HL-60/S4 treated with phorbol 12-myristate 13-acetate at 8.2 ng/mL for 4 days and 3 days (cell line): ENCODE data around the gene MACROD2.
"Not testable (repeated sequence)": the region's sequence is repeated elsewhere in the genome, so short reads cannot be mapped to it uniquely, and the experiment has no call there.

Experiments
- in situ Hi-C: fragments of 300-500 bp; cut with MboI; formaldehyde crosslinking; loops from 2 replicates; pipeline ENCODE4 v1.15.0; 2022; ENCODE audit warnings: low sequenced_read_pairs

MACROD2 gene

DNA sequence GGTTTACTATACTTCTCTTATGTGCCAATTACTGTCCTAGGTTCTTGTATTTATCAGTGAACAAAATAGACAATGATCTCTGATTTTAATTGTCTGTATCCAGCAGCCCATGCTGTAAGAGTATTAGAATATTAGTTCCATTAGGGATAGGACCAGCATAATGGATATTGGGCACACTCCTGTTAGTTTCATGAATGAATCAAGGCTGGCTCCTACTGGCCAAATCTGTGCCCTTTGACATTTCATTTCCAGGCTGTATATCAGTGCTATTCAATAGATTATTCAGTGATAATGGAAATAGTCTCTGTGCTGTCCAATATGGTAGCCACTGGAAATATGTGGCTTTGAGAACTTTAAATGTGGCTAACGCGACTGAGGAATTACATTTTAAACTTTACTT lies 1350.0 kb downstream of the MACROD2 start:
- in situ Hi-C loops, result no loop called here

DNA sequence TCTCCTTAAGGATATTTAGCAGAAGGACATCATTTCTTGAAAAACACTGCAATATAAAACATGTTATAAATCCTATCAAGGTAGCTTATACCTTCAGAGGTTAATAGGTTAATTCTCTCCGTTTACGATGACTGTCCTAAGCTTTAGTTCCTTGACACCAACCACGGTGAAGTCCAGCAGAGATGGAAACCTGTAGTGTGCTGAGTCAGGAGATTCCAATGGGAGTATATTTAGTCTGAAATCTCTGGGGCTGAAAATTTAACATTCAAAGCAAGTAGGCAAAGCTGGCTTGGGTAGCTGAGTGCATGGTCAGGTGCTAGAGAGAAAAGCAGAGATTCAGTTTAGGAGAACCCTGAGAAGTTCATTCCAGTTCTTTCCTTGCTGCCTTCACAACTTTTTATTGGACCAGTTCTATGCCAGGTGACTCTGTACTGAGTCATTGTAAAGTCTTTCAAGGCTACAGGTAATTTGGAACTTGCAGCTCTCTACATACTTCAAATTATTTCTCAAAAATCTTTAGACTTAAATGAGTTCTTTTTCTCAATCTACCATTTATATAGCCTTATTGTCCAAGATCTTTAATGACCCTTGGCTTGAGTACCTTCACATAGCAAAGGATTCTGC lies 1351.5 kb downstream of the MACROD2 start:
- in situ Hi-C loops, result no loop called here

DNA sequence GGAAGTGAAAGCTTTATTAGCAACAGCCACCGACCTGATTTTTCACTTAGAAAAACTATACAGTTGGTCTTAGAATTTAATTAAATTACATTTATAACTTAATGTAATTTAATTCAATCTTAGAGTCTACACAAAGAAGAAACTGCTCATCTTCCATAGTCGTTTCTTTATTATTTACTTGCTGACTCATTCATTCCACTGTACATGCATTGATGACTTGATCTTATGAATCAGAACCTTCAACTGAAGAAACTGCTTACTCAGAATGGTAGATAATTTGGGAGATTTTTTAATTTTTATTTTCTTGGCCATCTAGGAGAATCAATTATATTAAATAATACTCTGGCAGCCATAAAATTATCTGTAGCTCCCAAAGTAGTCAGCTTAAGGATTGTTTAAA lies 1363.7 kb downstream of the MACROD2 start:
- in situ Hi-C loops, result no loop called here

DNA sequence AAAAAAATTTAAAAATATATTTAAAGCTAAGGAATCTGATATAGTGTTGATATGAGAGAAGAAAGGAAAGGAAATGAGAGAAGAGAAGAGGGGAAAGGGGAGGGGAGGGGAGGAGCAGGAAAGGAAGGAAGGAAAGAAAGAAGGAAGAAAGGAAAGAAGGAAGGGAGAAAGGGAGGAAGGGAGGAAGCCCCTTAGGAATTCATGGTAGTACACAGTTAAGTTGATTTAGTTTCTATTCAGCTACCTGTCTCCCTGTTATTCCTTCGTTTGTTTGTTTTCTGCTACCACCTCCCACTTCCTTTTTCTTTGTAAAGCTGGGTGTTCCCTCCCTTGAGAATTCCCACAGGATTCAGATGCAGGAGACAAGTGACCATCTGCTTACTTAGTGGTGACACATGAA lies 1367.5 kb downstream of the MACROD2 start:
- in situ Hi-C loops, result no loop called here

DNA sequence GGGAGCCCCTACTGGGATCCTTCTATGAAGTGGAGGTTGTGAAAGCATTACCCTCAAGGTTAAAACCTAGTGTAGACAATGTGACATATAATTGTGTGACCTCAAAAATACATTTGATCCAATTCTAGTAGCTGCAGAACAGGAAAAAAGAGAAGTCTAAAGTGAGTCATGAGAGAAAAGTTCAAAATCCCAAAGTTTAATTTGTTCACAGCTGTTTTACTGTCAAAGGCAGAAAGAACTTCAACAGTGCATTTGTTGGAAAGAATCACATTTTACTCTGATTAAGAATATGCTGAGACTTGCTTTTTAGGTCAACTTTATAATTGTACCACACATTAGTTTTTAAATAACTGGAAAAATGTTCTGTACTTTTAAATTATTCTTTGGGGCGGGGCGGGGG lies 1369.5 kb downstream of the MACROD2 start:
- in situ Hi-C loops, result no loop called here

DNA sequence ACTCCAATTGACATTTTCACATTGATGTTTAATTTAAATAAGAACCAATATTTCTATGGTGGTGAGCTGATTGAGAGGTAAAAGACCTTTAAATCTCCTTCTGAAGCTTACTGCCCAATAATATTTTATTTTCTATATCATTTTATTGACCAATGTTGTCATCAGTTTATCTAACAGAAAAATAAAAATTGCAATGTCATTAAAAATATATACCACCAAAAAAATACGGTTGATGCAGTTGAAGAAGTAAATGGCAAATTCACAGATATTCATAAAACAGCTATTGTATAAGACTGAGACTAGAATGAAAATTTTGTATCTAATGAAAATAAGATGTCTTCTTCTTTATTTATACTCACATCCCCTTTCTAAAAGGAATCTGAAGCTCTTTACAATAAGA lies 1375.1 kb downstream of the MACROD2 start:
- in situ Hi-C loops, result no loop called here

DNA sequence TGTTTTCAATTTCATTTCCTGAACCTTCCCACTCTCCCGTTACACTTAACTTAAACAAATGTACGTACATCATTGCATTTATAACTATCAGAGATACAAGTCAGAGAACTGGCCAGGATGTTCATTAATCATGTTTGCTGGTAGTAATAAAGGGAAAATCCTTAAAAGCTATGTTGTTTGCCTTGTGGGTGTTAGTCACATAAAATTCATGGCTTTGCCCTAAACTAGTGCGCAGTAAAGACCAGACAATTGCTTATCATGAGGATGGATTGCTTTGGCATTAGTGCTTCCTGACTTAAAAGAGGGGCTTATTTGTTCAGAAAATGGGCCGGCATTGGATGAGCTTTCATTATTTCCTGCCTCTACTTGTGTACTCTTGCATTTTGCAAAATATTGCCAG lies 1379.4 kb downstream of the MACROD2 start:
- in situ Hi-C loops, result no loop called here

DNA sequence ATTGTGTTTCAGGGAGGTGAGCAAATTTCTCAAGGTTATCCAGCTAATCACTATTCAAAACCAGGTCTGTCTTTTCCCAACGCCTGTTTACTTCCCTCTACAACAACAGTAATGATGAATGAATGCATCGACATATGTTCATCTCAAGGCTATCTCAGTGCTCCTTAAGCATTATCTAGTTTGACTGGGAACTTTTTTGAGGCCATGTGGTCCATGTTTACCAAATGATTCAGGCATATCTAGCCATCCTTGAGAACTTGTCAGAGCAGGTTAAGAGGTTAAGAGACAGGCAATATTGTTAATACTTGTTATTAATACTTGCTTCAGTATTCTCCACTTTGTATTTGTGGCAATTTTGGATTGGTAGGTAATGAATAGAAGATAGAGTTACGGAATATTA lies 1380.5 kb downstream of the MACROD2 start:
- in situ Hi-C loops, result no loop called here

DNA sequence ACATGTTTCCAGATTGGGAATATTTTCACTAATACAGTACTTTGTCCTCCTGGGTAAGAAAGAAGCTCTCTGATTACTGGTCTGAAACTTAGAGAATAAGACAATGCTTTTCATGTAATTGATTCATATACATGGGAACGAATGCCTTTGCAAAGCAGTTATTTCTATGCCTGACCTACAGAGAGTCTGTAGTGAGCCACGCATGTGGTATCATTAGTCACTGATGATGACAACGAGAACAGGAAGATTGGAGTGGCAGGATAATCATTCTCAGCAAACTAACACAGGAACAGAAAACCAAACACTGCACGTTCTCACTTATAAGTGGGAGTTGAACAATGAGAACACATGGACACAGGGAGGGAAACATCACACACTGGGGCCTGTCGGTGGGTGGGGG lies 1382.3 kb downstream of the MACROD2 start:
- in situ Hi-C loops, result not testable (repeated sequence)

DNA sequence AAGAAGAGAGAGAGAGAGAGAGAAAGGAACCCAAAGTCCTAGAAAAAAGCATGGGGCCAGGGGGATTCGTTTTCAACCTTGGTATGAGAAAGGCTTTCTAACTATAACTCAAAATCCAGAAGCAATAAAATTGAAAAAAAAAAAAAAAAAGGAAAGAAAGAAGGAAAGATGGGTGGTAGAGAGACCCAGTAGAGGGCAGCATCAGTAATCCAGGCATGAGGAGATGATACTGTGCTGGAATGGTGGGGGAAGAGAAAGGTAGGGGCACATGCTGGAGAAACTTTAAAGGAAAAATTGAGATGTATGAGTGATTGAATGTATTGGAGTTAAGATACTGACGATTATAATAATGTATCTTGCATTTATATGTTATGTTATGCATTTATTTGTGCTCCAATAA lies 1382.8 kb downstream of the MACROD2 start:
- in situ Hi-C loops, result no loop called here

DNA sequence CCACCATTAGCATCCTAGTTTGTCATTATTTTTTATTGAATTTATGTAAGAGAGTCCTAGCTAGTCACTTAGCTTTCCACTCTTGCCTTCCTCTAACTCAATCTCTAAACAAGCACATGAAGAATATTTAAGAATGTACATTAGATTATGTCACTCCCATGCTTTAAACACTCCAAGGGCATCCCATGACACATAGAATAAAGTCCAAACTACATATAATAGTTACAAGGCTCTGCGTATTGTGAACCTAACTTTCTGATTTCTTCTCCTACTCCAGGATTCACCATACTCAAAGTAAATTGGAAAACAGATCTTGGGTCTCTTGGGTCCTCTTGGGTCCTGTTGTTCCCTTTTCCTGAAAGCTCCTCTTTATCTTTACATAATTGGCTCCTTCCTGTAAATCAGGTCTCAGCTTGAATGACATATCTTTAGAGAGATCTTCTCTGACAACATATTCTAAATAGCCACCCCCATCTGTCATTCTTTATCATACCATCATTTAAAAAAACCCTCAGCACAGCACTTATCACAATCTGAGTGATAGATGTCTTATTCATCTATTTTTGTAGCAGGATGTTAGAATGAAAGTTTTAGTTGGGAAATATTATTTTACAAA lies 1384.5 kb downstream of the MACROD2 start:
- in situ Hi-C loops, result no loop called here

DNA sequence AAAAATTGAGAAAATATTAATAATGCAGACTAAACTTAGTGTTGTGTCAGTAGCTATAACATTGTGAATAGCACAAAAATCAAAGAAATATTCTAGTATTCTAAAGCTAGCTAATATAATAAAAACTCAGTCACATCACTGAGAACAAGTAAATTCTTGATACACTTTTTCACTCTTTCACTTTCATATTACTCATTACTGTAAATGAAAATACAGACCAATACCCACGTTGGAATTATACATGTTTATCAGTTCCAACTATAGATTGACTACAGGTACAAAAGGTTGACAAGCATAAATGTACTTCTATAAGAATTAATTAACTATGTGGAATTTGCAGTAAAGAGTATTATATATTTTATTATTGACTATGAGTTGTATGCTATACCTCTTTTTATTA lies 1385.5 kb downstream of the MACROD2 start:
- in situ Hi-C loops, result no loop called here

DNA sequence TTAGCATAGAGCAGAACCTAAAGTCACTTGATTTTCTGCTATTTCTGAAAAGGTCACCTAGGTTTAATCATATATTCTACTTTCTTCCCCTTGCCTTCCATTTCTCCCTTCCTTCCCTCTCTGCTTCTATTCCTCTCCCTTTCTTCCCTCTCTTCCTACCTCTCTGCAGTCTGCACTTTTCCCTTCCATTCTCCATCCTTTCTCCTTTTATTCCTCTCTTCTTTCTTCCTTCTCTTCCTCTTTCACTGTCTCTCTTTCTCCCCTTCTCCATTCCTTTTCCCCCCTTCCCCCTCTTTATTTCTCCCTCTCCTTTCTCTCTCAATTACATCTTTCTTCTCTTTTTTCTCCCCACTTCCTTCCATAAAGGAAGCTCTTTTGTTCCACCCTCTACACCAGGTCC lies 1391.9 kb downstream of the MACROD2 start:
- in situ Hi-C loops, result no loop called here

DNA sequence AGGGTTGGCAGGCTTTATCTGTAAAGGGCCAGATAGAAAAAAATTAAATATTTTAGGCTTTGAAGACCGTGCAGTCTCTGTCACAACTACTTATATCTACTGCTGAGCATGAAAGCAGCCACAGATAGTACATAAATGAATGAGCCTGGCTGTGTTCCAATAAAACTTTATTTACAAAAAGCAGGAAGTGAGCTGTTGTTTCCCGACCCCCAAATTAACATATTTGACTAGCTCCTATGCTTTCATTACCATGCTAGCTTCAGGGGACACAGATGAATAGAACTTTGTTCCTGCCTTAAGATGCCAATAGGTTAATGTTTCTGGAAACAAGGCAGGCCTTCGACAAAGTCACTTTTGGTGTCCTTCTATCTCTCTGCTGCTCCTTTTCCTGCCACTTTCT lies 1400.1 kb downstream of the MACROD2 start:
- in situ Hi-C loops, result no loop called here

DNA sequence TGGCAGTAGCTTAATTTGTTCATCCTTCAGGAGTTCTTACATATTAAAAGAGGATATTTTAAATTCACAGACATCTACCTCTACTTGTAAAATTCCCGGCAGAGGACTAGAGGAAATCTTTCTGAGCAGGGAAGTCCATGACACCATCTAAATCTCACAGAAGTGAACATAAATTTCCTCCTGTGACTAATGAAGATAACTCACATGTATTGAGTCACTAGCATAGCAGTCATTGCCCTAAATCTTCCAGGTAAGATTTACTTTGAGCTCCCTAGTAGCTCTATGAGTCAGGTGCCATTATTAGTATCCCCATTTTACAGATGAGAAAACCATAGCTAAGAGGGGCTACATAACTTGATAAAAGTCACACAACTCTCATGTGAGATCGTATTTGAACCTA lies 1400.7 kb downstream of the MACROD2 start:
- in situ Hi-C loops, result no loop called here

DNA sequence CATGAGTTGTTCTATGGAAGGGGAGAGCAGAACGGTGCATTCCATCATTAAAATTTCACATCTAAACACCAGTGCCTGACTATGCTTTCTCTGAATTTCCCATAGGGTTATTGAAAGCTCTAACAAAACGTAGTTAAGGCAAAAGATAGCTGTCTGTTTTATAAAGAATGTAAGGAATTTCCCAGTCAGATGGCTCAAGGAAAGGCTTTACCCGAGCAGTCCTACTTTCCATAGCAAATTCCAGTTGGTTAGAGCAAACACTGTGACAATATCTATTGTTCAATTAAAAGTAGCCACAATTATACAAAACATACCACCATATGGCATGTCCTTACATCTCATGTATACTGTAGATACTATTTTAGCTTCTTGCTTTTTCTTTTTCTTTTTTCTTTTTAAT lies 1401.6 kb downstream of the MACROD2 start:
- in situ Hi-C loops, result no loop called here

DNA sequence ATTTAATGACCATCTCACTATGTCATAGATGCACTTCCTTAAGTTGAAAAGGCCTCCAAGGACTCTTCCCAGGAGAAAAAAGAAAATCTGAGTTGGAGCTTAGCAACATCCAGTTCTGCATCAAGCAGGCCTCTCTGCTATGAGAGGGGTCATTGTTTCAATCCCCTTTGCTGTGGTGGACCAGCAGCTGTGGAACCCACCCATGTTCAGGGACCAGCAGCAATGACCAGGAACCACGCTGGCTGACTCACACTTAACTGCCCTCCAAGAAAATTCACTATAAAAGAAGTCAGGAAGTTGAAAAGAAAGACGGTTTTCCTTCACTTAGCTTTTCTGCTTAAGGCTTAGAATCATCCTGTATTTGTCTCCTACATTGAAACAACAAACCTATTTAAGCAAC lies 1404.5 kb downstream of the MACROD2 start:
- in situ Hi-C loops, result no loop called here

DNA sequence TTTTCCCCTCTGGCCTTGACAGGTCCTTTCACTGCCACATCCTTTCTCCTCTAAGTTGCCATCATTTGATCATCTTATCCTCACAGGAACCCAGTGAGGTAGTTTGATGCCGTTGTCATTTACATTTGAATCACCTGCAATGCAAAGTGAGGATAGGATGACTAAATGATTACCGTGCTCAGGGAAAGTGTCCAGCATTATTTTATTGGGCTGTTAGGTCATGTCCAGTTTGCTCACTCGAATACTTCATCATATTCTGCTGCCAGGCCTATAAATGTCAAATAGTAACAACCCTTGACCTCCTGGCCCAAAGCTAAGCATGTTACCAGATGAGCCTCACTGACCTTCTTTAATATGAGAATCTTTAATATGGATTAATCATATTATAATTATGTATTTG lies 1410.8 kb downstream of the MACROD2 start:
- in situ Hi-C loops, result no loop called here

DNA sequence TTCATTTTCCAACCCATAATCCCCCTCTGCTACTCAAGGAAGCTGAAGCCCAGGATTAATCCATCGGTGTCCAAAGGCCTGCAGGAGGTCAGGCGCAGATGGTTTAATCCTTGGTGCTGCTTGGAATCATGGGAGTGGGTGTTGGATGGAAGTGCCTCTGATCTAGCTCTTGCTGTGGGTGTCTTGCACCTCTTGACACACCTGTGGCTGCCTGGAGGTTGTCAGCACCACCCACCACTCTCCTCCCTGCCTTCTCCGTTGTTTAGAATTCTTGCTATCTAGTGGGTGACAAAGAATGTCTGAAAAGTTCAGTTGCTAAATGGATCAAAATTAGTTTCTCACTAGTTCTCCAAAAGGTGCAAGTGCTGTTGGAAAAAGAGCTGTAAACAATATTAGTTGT lies 1416.5 kb downstream of the MACROD2 start:
- in situ Hi-C loops, result no loop called here

DNA sequence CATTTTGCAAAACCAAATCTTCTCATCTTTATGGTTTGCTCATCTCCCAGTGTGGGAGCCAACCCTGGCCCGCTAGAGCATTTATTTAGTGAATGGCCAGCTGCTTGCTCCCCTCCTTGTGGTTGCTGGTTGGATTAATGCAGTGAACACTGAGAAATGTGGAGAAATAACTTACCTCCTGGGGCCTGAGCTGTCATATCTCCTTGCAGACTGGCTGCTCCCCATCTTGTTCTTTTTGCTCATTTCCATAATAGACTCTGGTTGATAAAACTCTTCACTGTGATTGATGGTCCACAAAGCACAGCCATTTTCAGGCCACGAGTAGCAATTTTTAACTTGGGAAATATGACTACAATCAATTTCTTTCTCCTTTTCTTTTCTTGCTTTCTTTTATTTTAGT lies 1420.6 kb downstream of the MACROD2 start:
- in situ Hi-C loops, result no loop called here

DNA sequence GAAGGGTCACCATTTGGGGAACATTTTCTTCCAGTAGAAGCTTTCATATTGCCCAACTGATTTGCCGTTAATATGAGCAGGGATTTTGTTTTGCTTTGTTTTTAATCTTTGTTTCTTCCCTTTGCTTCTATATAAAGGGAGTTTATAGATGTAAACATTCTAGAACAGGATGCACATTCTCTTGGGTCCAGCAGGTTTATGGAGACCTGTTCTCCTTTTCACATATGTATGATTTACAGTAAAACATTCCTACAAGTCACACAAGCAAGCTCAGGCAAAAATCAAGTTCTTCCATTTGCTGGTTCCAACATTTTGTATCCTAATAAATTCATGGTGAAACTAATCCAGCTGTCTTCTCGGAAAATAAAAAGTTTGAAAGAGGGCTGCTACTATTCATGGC lies 1424.5 kb downstream of the MACROD2 start:
- in situ Hi-C loops, result no loop called here

DNA sequence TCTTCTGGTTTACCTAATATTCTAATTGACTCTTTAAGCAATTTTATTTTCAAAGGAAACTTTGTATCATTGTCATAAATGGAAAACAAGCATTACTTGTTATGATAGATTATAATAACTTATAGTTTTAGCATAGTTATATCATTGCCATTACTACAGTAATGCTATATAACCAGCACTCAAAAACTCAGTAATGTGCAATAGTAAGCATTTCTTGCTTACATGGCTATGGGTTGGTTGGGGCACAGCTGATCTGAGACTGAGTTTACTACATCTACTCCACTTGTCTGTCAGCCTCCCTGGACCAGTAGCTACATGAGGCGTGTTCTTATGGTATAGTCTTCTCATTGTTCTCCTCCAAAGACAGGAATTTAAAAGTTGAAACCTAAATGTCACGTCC lies 1427.7 kb downstream of the MACROD2 start:
- in situ Hi-C loops, result no loop called here

DNA sequence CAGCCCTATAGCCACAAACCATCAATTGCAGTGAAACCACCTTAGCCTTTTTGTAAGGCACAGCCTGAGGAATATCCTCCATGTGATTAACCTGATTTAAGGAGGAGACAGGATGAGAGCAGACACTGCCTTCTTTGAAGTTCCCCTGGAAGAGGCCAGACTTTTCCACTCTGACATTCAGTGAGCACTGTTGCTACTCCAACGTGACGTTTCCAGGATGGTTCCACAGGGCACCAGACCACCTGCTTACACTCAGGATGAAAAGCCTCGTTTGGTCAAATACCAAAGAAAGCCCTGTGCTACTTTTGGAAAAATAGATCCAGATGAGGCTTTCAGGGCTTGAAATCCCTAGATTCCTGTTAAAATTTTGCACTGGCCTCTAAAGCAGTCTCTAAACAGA lies 1444.2 kb downstream of the MACROD2 start:
- in situ Hi-C loops, result no loop called here
